GM12892 (cell line): ENCODE data around the gene FBXO38.

ENCODE experiments used
- POLR2A ChIP-seq: IDR thresholded peaks from 2 replicates; pipeline ENCODE4 v1.6.1; 2011; ENCODE audit warnings: low read depth, low read length, control low read depth
- POLR2AphosphoS5 ChIP-seq: IDR thresholded peaks from 2 replicates; pipeline ENCODE4 v1.6.1; 2011; ENCODE audit warnings: low read depth, low read length, control low read depth
- TAF1 ChIP-seq: IDR thresholded peaks from 2 replicates; pipeline ENCODE4 v1.6.1; 2011; ENCODE audit warnings: low read depth, mild to moderate bottlenecking, control low read depth, low read length, borderline replicate concordance

DNA sequence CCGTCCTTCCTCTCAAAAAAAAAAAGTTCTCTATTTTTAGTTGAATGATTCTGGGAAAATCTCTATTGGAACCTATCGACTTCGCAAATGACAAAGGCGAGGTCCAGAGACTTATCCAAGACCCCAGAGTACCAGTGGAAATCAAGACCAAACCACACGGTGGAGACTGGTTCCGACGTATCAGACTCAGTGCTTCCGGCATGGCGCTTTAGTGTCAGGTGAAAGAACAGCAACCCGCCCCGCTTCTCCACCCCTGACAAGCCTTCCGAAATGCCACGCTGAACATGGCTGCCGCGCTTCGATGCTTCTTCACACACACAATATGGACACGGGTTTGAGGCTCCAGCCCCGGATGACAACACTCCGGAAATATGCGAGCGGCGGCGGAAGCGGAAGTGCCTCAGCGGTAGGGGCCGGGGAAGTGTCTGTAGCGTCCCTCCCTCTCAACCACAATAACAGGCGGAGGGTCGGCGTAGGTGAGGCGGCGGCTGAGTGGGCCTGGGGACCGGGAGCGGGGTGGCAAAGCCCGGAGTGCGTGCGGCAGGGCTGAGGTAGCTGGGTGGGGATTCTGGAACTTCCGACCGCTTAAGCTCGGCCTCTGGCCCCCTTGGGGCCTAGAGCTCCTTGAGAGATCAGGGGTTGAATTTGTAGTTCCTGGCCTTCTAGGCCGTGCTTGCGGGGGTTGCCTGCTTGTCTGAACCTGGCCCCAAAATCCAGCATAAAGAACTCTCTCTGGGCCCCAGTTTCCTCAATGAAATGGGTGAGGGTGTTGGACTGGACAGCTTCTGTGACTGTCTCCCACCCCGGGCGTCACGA lies at the start of gene FBXO38:
- TF ChIP-seq POLR2AphosphoS5 (peak; percentile 96), POLR2A (peak; percentile 88), TAF1 (peak; percentile 79; the same call in 1 of the 2 replicates)
